ENCODE results near the gene MAGEB10.

GRCh38 chrX:27775984-27776383, 31.8 kb upstream of the MAGEB10 start:
- TF ChIP-seq ZNF645 (tag by site-specific recombination; IDR thresholded peaks at IDR 0.05) (no peak), PRDM10 (tag by site-specific recombination; IDR thresholded peaks at IDR 0.05) (no peak), ZNF10 (tag by site-specific recombination; IDR thresholded peaks at IDR 0.05) (no peak)

Measured in HEK293 (cell line).